Measurements from ENCODE around the gene TET2. TPM values are rescaled to one million over a fixed set of nuclear protein-coding genes. Genes with fewer than 3 reads are reported as not detected.

TET2 gene
- total RNA-seq, 1 experiment from 2014 or later = 7.0 TPM

DNA sequence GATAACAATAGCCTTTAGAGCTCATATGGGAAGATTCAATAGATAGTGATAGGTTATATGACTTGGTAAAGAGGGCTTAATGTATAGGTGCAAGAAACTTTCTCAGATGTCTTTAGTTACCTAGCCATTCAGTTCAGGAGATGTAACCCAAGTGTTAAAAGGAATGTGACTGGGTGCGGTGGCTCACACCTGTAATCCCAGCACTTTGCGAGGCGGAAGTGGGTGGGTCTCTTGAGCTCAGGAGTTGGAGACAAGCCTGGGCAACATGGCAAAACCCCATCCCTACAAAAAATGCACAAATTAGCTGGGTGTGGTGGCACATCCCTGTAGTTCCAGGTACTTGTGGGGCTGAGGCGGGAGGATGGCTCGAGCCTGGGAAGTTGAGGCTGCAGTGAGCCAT, 7.9 kb downstream of the TET2 start:
- no TSS peak for BruUV-seq (replicated peaks)
- Histone ChIP-seq H3K27me3 (ENCODE audit: control insufficient read depth, insufficient read depth, low read length) (no peaks in the 10 kb centered on the region), H3K4me1 (ENCODE audit: control insufficient read depth, insufficient read depth, low read length) (no peaks in the 10 kb centered on the region), H3K36me3 (ENCODE audit: control insufficient read depth, insufficient read depth, low read length) (no peaks in the 10 kb centered on the region), H3K27ac (ENCODE audit: low read length) (no peak overlapping the region), H3K9me3 (ENCODE audit: control insufficient read depth, insufficient read depth, low read depth, low read length) (no peaks in the 10 kb centered on the region), H3K4me3 (ENCODE audit: low read depth in 2 of 2, low read length in 2 of 2) (no peak overlapping the region)
- in situ Hi-C loops (cut with HindIII; ENCODE audit: low pct_unique_long_range_greater_than_20kb, low sequenced_read_pairs) = no loop called here
- POLR2A ChIA-PET = no interaction called here
- no peak for DNase-seq (ENCODE audit: low read depth, low spot score)
- no peak for TF ChIP-seq SIN3A (IDR thresholded peaks at IDR 0.05; ENCODE audit: borderline replicate concordance, insufficient read depth, low read depth, low read length)
- TF ChIP-seq, protein P1, sequence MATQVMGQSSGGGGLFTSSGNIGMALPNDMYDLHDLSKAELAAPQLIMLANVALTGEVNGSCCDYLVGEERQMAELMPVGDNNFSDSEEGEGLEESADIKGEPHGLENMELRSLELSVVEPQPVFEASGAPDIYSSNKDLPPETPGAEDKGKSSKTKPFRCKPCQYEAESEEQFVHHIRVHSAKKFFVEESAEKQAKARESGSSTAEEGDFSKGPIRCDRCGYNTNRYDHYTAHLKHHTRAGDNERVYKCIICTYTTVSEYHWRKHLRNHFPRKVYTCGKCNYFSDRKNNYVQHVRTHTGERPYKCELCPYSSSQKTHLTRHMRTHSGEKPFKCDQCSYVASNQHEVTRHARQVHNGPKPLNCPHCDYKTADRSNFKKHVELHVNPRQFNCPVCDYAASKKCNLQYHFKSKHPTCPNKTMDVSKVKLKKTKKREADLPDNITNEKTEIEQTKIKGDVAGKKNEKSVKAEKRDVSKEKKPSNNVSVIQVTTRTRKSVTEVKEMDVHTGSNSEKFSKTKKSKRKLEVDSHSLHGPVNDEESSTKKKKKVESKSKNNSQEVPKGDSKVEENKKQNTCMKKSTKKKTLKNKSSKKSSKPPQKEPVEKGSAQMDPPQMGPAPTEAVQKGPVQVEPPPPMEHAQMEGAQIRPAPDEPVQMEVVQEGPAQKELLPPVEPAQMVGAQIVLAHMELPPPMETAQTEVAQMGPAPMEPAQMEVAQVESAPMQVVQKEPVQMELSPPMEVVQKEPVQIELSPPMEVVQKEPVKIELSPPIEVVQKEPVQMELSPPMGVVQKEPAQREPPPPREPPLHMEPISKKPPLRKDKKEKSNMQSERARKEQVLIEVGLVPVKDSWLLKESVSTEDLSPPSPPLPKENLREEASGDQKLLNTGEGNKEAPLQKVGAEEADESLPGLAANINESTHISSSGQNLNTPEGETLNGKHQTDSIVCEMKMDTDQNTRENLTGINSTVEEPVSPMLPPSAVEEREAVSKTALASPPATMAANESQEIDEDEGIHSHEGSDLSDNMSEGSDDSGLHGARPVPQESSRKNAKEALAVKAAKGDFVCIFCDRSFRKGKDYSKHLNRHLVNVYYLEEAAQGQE (IDR thresholded peaks at IDR 0.05; ENCODE audit: insufficient read depth in 1 of 2, low read depth in 2 of 2, low read length in 1 of 2) = no peak
- TF ChIP-seq, protein P2, sequence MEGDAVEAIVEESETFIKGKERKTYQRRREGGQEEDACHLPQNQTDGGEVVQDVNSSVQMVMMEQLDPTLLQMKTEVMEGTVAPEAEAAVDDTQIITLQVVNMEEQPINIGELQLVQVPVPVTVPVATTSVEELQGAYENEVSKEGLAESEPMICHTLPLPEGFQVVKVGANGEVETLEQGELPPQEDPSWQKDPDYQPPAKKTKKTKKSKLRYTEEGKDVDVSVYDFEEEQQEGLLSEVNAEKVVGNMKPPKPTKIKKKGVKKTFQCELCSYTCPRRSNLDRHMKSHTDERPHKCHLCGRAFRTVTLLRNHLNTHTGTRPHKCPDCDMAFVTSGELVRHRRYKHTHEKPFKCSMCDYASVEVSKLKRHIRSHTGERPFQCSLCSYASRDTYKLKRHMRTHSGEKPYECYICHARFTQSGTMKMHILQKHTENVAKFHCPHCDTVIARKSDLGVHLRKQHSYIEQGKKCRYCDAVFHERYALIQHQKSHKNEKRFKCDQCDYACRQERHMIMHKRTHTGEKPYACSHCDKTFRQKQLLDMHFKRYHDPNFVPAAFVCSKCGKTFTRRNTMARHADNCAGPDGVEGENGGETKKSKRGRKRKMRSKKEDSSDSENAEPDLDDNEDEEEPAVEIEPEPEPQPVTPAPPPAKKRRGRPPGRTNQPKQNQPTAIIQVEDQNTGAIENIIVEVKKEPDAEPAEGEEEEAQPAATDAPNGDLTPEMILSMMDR (IDR thresholded peaks at IDR 0.05) = no peak
- no peak for TF ChIP-seq POLR2AphosphoS5 (IDR thresholded peaks at IDR 0.05; ENCODE audit: low read depth, low read length)
- ATAC-seq = no peak
- CTCF ChIA-PET = no interaction called here
- intact Hi-C loops (cut with micrococcal nuclease; ENCODE audit: unreplicated experiment) = no loop called here

DNA sequence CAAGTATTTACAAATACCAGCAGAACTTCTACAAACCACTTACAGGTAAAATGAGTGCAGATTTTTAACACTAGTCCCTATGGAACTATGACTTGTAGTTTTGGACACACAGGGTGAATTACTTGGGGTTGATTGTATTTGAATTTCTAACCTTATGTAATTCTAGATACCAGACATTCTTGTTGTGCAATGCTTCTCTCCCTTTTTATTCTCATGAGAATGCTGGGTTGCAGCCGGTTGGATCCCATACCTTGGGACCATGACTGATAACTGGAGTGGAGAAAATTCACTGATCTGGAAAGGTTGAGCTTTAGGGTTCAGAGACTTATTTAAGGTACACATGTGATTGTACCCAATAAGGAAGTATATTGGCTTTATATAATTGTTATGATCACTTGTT, 8.8 kb downstream of the TET2 start:
- POLR2A ChIA-PET = no interaction called here
- TF ChIP-seq, protein P2 (IDR thresholded peaks at IDR 0.05) = no peak
- TF ChIP-seq SIN3A (IDR thresholded peaks at IDR 0.05; ENCODE audit: borderline replicate concordance, insufficient read depth, low read depth, low read length) (no peak), TCF7L2 (IDR thresholded peaks at IDR 0.05; ENCODE audit: low read depth, low read length) (no peak), POLR2AphosphoS5 (IDR thresholded peaks at IDR 0.05; ENCODE audit: low read depth, low read length) (no peak)
- TF ChIP-seq, protein P1 (IDR thresholded peaks at IDR 0.05; ENCODE audit: insufficient read depth in 1 of 2, low read depth in 2 of 2, low read length in 1 of 2) = no peak
- intact Hi-C loops (cut with micrococcal nuclease; ENCODE audit: unreplicated experiment) (no loop called here), in situ Hi-C loops (cut with HindIII; ENCODE audit: low pct_unique_long_range_greater_than_20kb, low sequenced_read_pairs) (no loop called here)
- no peak overlapping the region for H3K4me3 ChIP-seq (ENCODE audit: low read depth in 2 of 2, low read length in 2 of 2)
- H3K27ac ChIP-seq (ENCODE audit: low read length) = no peak overlapping the region
- DNase-seq (ENCODE audit: low read depth, low spot score) (no peak), ATAC-seq (no peak)
- no TSS peak for BruUV-seq (replicated peaks)
- no peaks in the 10 kb centered on the region for H3K9me3 ChIP-seq (ENCODE audit: control insufficient read depth, insufficient read depth, low read depth, low read length)
- no peaks in the 10 kb centered on the region for H3K27me3 ChIP-seq (ENCODE audit: control insufficient read depth, insufficient read depth, low read length)
- H3K4me1 ChIP-seq (ENCODE audit: control insufficient read depth, insufficient read depth, low read length) = no peaks in the 10 kb centered on the region
- H3K36me3 ChIP-seq (ENCODE audit: control insufficient read depth, insufficient read depth, low read length) = no peaks in the 10 kb centered on the region
- CTCF ChIA-PET = no interaction called here

All from Panc1 (cell line).